IgD-negative memory B cell (primary cell): ENCODE data around the gene ARFGAP3. TPM values are rescaled to one million over a fixed set of nuclear protein-coding genes. Genes with fewer than 3 reads are reported as not detected.
A peak's percentile ranks its signal among the peaks of the same experiment; 100 is the strongest.

Source experiments
- H3K27ac Mint-ChIP-seq, 3 donors: one replicate each; pipeline ENCODE4 v1.8.0; 2020 to 2022; ENCODE audit warnings: mild to moderate bottlenecking in 3 of 3, mixed read lengths in 3 of 3, moderate library complexity in 1 of 3
- H3K27me3 Mint-ChIP-seq: one replicate; pipeline ENCODE4 v1.8.0; 2021; ENCODE audit warnings: mixed read lengths
- H3K36me3 Mint-ChIP-seq: one replicate; pipeline ENCODE4 v1.8.0; 2020; ENCODE audit warnings: mild to moderate bottlenecking, mixed read lengths
- H3K4me1 Mint-ChIP-seq, 3 donors: one replicate each; pipeline ENCODE4 v1.8.0; 2020 to 2022; ENCODE audit warnings: mixed read lengths in 3 of 3, mild to moderate bottlenecking in 1 of 3
- H3K4me3 Mint-ChIP-seq, 4 donors: one replicate each; pipeline ENCODE4 v1.8.0; 2020 to 2022; ENCODE audit warnings: mild to moderate bottlenecking in 4 of 4, mixed read lengths in 4 of 4, moderate library complexity in 3 of 4
- H3K9me3 Mint-ChIP-seq, 3 donors: one replicate each; pipeline ENCODE4 v1.8.0; 2020 to 2021; ENCODE audit warnings: mixed read lengths in 3 of 3, mild to moderate bottlenecking in 1 of 3
- polyA plus RNA-seq: library from polyadenylated mRNA; unstranded; fragments of 300-500 nt; fragmentation: Illumina TruSeq; gene quantifications from one replicate; pipeline ENCODE4 v1.2.3, GENCODE V29; 2021

The ARFGAP3 gene
- polyA plus RNA-seq, 1 donor from 2014 or later: 25.5 TPM

GRCh38 chr22:42877597-42878340 is 20.7 kb upstream of the ARFGAP3 start:
- Mint-ChIP-seq H3K4me1 (peaks cover 0 to 3% (median 0%) of the 10 kb centered on the region in 3 donors), H3K9me3 (no peaks in the 10 kb centered on the region), H3K27me3 (no peaks in the 10 kb centered on the region), H3K36me3 (peaks cover 1% of the 10 kb centered on the region), H3K4me3 (no peak overlapping the region), H3K27ac (peak overlapping the region in 1 of 3 donors; percentile 71)

GRCh38 chr22:42877158-42877557 is 20.1 kb upstream of the ARFGAP3 start:
- H3K27me3 Mint-ChIP-seq: no peaks in the 10 kb centered on the region
- H3K4me1 Mint-ChIP-seq: peaks cover 0 to 2% (median 0%) of the 10 kb centered on the region in 3 donors
- H3K27ac Mint-ChIP-seq: peak overlapping the region in 1 of 3 donors; percentile 71
- no peak overlapping the region for H3K4me3 Mint-ChIP-seq
- H3K36me3 Mint-ChIP-seq: peaks cover 1% of the 10 kb centered on the region
- H3K9me3 Mint-ChIP-seq: no peaks in the 10 kb centered on the region

GRCh38 chr22:42876041-42876440 is 19.0 kb upstream of the ARFGAP3 start:
- Mint-ChIP-seq H3K4me3 (no peak overlapping the region), H3K9me3 (no peaks in the 10 kb centered on the region), H3K36me3 (peaks cover 1% of the 10 kb centered on the region), H3K4me1 (peaks cover 0 to 2% (median 0%) of the 10 kb centered on the region in 3 donors), H3K27ac (peak overlapping the region in 1 of 3 donors; percentile 16), H3K27me3 (no peaks in the 10 kb centered on the region)

- H3K4me1 Mint-ChIP-seq: peaks cover 0 to 2% (median 0%) of the 10 kb centered on the region in 3 donors
- no peaks in the 10 kb centered on the region for H3K27me3 Mint-ChIP-seq
- H3K4me3 Mint-ChIP-seq: no peak overlapping the region
- no peaks in the 10 kb centered on the region for H3K36me3 Mint-ChIP-seq
- no peaks in the 10 kb centered on the region for H3K9me3 Mint-ChIP-seq
- no peak overlapping the region for H3K27ac Mint-ChIP-seq
Observed at GRCh38 chr22:42874010-42874409, 16.9 kb upstream of the ARFGAP3 start.

DNA sequence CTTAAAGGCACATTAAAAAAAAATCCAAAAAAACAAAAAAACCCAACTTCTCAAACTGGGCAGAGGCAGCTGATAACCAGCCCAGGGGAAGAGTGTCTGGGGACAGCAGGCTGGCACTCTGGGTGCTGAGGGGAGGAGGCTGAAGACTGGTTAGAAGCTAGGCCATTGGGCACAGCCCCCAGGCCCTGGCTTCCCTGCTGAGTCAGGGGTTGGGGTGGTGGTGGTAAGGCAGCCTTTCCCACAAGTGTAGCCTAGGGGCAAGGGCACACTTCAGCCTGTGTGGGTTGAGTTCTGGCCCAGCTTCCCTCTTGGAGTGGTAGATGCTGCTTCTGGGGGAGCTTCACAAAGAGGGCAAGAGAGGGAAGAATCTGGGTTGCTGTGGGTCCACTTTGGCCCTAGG is 16.3 kb upstream of the ARFGAP3 start:
- H3K36me3 Mint-ChIP-seq: no peaks in the 10 kb centered on the region
- no peaks in the 10 kb centered on the region for H3K27me3 Mint-ChIP-seq
- H3K4me3 Mint-ChIP-seq: no peak overlapping the region
- peaks cover 0 to 2% (median 0%) of the 10 kb centered on the region in 3 donors for H3K4me1 Mint-ChIP-seq
- peak overlapping the region in 2 of 3 donors; percentile 35 to 53 for H3K27ac Mint-ChIP-seq
- H3K9me3 Mint-ChIP-seq: no peaks in the 10 kb centered on the region

- H3K27ac Mint-ChIP-seq: peak overlapping the region in 2 of 3 donors; percentile 35 to 53
- H3K4me1 Mint-ChIP-seq: peaks cover under 1 to 2% (median 1%) of the 10 kb centered on the region in 3 donors
- no peaks in the 10 kb centered on the region for H3K27me3 Mint-ChIP-seq
- H3K9me3 Mint-ChIP-seq: no peaks in the 10 kb centered on the region
- no peaks in the 10 kb centered on the region for H3K36me3 Mint-ChIP-seq
- no peak overlapping the region for H3K4me3 Mint-ChIP-seq
Observed at GRCh38 chr22:42872821-42873220, 15.7 kb upstream of the ARFGAP3 start.

GRCh38 chr22:42871146-42872050 is 14.3 kb upstream of the ARFGAP3 start:
- Mint-ChIP-seq H3K27ac (peak overlapping the region in 1 of 3 donors; percentile 43), H3K4me3 (no peak overlapping the region), H3K9me3 (no peaks in the 10 kb centered on the region), H3K36me3 (no peaks in the 10 kb centered on the region), H3K4me1 (peaks cover 1 to 6% (median 2%) of the 10 kb centered on the region in 3 donors), H3K27me3 (no peaks in the 10 kb centered on the region)

DNA sequence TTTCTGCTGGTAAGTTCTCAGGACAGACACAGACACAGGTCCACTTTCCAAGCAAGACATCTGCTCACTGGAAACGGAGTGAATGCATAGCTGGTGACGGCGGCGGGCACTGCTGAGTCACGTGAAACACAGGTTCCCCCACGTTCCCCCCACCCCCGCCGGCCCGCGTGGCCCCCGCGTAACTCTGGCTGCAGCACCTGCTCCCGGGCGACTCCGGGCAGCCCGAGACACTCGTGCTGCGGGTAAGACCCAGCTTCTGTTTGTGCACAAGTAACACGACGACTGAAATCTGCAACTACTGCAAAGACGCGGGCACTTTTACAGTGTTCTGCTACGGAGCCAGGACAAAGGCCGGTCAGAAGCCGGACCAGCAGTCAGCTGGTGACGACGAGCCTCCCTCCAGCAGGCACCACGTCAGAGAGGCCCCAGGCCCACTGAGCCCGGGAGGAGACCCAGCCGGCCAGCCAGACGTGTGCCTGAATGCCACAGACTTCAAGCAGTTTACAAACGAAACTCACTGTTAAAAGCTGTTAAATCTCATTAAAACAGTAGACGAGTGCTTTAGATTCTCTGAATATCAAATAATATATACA is 12.9 kb upstream of the ARFGAP3 start:
- Mint-ChIP-seq H3K27ac (no peak overlapping the region), H3K36me3 (no peaks in the 10 kb centered on the region), H3K4me3 (no peak overlapping the region), H3K27me3 (no peaks in the 10 kb centered on the region), H3K4me1 (peaks cover 1 to 6% (median 2%) of the 10 kb centered on the region in 3 donors), H3K9me3 (no peaks in the 10 kb centered on the region)

DNA sequence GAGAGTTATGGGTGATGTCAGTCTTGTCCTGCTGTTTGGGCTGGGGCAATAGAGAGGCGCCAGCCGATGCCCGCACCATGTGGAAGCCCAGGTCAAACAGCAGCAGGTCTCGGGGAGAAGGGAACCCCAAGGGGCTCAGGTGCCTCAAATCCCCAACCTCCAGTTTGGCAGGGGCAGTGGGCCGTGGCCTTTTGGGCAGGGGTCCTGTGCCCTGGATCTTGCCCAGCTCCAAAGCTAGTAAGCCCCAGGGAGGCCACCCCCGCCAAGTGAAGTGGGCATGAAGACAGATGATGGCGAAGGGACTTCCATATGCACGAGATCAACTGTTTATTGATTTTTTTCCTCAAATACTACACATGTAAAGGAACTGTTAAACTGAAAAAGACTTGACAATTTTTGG is 12.4 kb upstream of the ARFGAP3 start:
- no peak overlapping the region for H3K27ac Mint-ChIP-seq
- no peak overlapping the region for H3K4me3 Mint-ChIP-seq
- no peaks in the 10 kb centered on the region for H3K27me3 Mint-ChIP-seq
- no peaks in the 10 kb centered on the region for H3K36me3 Mint-ChIP-seq
- no peaks in the 10 kb centered on the region for H3K9me3 Mint-ChIP-seq
- peaks cover 2 to 6% (median 3%) of the 10 kb centered on the region in 3 donors for H3K4me1 Mint-ChIP-seq

DNA sequence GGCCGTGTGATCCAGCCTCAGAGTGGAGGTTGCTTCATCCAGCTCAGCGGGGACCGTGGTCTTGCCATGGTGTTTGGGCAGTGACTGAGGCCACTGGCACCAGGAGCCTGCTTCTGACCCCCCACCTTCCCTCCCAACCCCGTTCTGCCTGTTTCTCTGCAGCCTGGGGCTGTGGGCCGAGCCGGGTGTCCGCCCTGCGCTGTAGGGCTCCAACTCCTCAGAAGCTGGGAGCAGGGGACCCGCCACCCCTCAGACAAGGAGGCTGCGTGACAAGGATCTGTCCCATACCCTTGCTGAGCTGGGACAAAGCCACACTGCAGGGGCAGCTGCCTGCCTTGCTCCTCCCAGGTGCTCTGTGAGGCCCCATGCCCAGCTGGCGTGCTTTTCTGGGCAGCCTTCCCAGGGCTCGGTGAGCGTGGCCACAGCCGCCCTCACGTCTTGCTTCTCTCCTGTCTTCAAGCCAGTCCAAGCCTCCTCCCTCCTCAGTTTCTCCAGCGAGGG is 11.7 kb upstream of the ARFGAP3 start:
- peaks cover 2 to 6% (median 3%) of the 10 kb centered on the region in 3 donors for H3K4me1 Mint-ChIP-seq
- no peaks in the 10 kb centered on the region for H3K9me3 Mint-ChIP-seq
- no peaks in the 10 kb centered on the region for H3K27me3 Mint-ChIP-seq
- H3K36me3 Mint-ChIP-seq: no peaks in the 10 kb centered on the region
- no peak overlapping the region for H3K27ac Mint-ChIP-seq
- H3K4me3 Mint-ChIP-seq: no peak overlapping the region

GRCh38 chr22:42866100-42866499 is 9.0 kb upstream of the ARFGAP3 start:
- Mint-ChIP-seq H3K27ac (no peak overlapping the region), H3K36me3 (no peaks in the 10 kb centered on the region), H3K9me3 (peaks cover 0 to 4% (median 2%) of the 10 kb centered on the region in 3 donors), H3K27me3 (no peaks in the 10 kb centered on the region), H3K4me3 (no peak overlapping the region), H3K4me1 (peaks cover 11 to 16% (median 14%) of the 10 kb centered on the region in 3 donors)

DNA sequence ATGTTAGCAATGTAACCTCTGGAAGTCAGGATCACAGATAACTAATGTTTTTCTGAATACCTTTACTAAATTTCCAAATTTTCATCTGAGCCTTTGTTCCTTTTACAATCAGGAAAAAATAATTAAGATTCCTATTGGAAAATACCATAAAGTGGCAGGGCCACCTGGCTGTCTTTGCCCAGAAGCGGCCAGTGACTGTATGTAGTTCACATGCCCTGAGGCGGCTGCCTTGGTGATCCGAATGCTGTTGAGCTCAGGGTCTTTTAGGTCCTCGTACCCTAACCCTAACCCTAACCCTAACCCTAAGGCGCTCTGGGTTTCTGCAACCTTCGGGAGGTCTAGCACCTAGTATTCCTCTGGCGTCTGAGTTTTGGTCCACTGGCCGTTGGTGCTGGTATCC is 8.5 kb upstream of the ARFGAP3 start:
- Mint-ChIP-seq H3K27ac (no peak overlapping the region), H3K27me3 (no peaks in the 10 kb centered on the region), H3K4me1 (peaks cover 13 to 19% (median 18%) of the 10 kb centered on the region in 3 donors), H3K4me3 (no peak overlapping the region), H3K36me3 (no peaks in the 10 kb centered on the region), H3K9me3 (peaks cover 0 to 4% (median 2%) of the 10 kb centered on the region in 3 donors)

- no peaks in the 10 kb centered on the region for H3K27me3 Mint-ChIP-seq
- peak overlapping the region; percentile 3 to 81 (median 41) for H3K27ac Mint-ChIP-seq
- peaks cover 15 to 27% (median 23%) of the 10 kb centered on the region in 3 donors for H3K4me1 Mint-ChIP-seq
- H3K36me3 Mint-ChIP-seq: peaks cover 2% of the 10 kb centered on the region
- peak overlapping the region in 1 of 4 donors; percentile 88 for H3K4me3 Mint-ChIP-seq
- H3K9me3 Mint-ChIP-seq: peaks cover 0 to 4% (median 2%) of the 10 kb centered on the region in 3 donors
Observed at GRCh38 chr22:42863349-42863961, 6.4 kb upstream of the ARFGAP3 start.

GRCh38 chr22:42862045-42862734 is 5.1 kb upstream of the ARFGAP3 start:
- Mint-ChIP-seq H3K36me3 (peaks cover 2% of the 10 kb centered on the region), H3K4me1 (peaks cover 14 to 22% (median 21%) of the 10 kb centered on the region in 3 donors), H3K4me3 (peak overlapping the region in 3 of 4 donors; percentile 13 to 47 (median 25)), H3K27me3 (no peaks in the 10 kb centered on the region), H3K9me3 (peaks cover 0 to 4% (median 2%) of the 10 kb centered on the region in 3 donors), H3K27ac (no peak overlapping the region)
